ENCODE measurements around the gene SPTBN1.

Gene SPTBN1

DNA sequence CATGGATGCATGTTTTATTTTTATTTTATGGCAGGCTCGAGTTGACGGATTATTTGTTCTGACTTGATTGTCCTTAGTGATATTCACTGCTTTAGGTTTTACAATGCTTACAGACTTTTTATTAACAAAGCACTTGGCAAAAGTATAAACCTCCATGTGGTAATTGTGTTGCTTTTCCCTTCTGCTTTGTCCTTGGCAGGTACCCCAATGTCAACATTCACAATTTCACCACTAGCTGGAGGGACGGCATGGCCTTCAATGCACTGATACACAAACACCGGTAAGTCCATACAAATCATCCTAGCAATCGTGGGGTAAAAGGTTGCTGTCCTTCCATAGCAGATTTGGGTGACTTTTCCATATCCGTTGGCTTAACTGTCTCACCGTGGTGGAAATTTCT, 161.3 kb downstream of the SPTBN1 start:
- no peak for DNase-seq

DNA sequence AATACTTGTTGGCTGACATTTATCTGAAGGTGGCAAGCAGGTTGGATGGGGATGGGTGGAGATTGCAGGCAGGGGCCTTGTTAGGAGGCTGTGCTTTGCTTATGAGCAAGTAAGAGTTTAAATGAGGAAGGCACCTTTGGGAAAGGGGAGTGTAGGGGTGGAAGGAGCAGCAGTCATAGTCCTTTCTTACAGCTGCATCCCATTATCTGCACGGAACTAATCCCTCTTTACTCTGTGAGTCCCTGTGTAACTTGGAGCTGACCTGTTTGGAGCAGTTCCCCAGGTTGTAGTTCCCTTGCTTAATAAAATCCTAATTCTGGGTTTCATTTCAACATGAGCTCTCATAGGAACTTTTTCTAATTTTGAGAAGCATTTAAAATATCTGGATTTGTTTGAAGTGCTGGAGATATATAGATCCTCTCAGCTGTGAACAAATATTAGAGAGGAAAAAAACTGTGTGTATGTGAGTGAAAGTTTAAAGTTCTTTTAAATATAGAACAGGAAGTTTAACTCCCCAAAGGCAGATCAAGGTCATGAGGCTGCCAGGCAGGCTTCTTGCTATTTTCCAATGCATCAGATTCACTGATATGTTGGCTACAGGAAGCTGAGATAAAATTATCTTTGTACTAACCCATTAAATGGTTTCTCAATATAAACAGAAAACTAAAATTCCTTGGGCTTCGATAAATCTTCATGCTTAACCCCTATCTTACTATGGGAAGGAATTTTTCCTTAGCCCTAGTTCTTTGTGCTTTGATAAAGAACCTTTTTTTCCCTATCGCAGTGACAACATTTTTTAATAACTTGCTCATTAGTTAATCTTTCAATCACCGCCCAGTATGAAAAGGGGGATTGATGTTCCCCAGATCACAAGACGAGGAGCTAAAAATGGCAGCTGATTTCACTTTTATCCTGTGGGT, 162.8 kb downstream of the SPTBN1 start:
- DNase-seq: no peak

GRCh38 chr2:54619660-54620231, 163.6 kb downstream of the SPTBN1 start:
- DNase-seq: no peak

DNA sequence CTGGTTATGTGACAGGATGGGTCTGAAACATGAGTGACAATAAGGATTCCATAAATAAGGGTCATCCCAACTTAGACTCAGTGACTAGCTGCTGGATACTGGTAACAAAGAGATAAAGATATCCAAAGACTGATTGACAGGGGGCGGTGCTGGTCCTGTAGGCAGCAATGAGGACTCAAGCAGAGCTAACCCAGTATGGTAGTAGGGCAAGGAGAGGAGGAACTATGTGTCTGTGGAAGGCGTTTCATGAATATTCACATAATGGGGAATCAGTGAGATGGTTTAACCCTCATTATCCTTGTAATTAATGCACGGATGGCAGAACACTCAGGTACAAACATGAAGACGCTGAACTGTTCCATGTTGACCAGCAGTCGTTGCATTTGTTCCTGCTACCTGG, 164.8 kb downstream of the SPTBN1 start:
- no peak for DNase-seq

DNA sequence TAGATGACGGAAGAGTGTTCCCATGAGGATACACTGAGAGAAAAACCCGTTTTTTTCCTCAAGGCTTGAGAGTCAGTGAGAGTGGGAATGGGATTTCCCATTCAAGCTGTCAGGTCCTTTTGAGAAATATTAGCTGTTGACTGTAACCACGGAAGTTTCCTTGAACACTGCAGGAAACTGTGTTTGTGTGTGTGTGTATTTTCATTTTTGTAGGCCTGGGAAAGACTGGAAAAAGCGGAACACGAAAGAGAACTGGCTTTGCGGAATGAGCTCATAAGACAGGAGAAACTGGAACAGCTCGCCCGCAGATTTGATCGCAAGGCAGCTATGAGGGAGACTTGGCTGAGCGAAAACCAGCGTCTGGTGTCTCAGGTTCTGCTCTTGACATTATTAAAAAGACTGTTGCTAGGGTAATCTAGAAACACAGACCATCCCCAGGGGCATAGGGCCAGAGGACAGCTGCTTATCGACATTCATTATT, 168.5 kb downstream of the SPTBN1 start:
- no peak for DNase-seq

DNA sequence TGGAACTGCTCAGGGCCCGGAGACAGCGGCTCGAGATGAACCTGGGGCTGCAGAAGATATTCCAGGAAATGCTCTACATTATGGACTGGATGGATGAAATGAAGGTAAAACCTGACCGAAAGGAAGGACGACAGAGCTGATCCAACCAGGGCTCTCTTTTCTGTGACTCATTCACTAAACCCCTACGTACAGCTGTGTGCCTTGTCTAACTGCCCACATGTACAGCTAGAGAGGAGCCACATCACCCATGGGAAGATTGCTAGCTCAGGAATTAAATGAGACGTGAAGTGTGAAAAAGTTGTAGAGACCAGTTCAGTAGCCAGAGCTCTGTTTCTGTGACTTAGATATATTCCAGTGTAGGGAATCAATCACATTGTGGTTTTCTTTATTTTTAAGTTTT, 170.0 kb downstream of the SPTBN1 start:
- DNase-seq: no peak

- no peak for DNase-seq
Observed at GRCh38 chr2:54626884-54627283, 170.8 kb downstream of the SPTBN1 start.

- no peak for DNase-seq
Observed at GRCh38 chr2:54627973-54628372, 171.8 kb downstream of the SPTBN1 start.

DNA sequence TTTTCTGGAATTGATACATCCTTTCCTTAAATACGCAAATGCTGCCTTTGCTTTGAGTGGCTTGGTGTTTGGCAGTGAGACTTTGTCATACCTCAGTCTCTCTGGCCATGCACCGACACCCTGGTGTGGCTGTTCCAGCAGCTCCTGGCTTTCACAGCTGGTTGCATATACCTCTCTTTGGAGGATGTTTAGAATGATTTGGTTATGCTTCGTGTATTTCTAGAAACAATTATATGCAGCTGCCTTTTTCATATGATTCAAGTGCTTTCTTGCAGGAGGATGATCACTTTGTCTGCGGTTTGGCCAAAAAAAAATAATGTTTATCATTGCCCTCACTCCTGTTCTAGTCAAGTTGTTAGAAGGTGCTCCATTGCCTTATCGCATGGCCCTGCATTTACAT, 172.3 kb downstream of the SPTBN1 start:
- DNase-seq: no peak

- DNase-seq: no peak
Observed at GRCh38 chr2:54628957-54629356, 172.8 kb downstream of the SPTBN1 start.

DNA sequence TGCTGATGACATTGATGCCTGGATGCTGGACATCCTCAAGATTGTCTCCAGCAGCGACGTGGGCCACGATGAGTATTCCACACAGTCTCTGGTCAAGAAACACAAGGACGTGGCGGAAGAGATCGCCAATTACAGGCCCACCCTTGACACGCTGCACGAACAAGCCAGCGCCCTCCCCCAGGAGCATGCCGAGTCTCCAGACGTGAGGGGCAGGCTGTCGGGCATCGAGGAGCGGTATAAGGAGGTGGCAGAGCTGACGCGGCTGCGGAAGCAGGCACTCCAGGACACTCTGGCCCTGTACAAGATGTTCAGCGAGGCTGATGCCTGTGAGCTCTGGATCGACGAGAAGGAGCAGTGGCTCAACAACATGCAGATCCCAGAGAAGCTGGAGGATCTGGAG, 173.3 kb downstream of the SPTBN1 start:
- no peak for DNase-seq

DNA sequence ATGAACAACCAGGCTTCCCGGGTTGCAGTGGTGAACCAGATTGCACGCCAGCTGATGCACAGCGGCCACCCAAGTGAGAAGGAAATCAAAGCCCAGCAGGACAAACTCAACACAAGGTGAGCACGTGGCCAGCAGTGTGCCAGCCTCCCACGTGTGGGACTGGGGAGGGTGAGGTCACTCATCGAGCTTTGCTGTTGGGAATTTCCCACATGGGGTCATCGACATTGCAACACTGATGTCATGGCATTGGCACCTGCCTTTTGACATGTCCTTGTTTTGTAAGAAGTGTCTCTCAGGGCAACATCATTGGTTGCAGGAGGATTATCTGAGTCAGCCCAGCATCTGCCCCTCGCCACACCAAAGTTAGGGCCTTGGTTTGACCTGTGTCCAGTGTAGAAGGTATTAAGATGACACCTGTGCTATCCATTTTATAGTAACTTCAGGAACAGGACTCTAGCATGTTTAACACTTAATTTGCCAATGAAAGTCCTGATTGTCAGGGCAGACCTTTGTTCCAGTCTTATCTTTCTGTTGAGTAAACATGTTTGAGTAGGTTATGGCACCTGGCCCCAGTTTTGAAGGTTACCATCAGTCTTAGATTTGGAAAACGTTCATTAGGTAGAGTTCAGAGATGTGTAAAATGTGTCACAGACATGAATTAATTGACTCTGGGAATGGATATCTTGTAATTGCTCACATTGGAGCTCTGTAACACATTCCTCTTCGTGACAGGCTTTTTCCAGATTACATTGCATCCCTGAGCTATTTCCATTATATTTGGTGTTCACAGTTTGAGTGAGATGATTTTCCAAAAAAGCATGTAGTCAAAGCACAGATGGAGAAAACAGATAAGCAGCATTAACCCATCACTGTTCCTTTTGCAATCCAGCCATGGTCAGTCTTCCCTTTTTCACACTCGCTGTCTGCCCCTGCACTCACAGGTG, 174.1 kb downstream of the SPTBN1 start:
- DNase-seq: no peak

DNA sequence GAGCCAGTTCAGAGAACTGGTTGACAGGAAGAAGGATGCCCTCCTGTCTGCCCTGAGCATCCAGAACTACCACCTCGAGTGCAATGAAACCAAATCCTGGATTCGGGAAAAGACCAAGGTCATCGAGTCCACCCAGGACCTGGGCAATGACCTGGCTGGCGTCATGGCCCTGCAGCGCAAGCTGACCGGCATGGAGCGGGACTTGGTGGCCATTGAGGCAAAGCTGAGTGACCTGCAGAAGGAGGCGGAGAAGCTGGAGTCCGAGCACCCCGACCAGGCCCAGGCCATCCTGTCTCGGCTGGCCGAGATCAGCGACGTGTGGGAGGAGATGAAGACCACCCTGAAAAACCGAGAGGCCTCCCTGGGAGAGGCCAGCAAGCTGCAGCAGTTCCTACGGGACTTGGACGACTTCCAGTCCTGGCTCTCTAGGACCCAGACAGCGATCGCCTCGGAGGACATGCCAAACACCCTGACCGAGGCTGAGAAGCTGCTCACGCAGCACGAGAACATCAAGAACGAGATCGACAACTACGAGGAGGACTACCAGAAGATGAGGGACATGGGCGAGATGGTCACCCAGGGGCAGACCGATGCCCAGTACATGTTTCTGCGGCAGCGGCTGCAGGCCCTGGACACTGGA, 174.9 kb downstream of the SPTBN1 start:
- no peak for DNase-seq

DNA sequence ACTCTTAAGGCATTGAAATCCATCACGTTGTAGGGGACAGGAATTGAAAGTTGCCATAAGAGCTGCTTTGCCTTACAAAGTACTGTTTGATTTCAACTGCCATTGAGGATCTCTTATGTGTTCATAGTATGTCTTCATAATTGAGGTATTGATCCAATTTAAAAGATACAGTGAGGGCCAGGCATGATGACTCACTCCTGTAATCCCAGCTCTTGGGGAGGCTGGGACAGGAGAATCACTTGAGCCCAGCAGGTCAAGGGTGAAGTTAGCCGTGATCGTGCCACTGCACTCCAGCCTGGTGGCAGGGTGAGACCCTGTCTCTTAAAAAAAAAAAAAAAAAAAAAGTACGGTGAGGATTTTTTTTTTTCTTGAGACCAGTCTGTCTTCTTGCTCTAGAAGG, 175.6 kb downstream of the SPTBN1 start:
- no peak for DNase-seq

GRCh38 chr2:54632733-54633692, 176.9 kb downstream of the SPTBN1 start:
- DNase-seq: no peak

DNA sequence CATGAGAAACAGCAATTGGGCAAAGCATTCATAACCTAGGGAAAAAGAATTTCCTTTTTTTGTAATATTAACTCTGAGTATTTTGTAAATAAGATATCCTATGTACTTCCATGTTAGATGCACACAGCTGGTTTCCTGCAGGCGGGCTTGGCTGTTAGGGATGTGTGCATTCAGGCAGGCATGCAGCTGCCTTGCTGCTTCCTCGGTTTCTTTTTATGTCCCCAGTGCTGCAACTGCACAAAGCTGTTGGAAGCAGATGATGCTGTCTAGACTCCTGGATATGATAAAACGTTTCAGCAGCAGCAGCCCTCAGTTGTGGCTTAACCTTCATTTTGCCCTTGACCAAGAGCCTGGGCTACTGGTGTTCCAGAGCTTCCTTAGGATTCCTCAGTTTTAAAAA, 177.9 kb downstream of the SPTBN1 start:
- no peak for DNase-seq

GRCh38 chr2:54634564-54635511, 178.7 kb downstream of the SPTBN1 start:
- no peak for DNase-seq

DNA sequence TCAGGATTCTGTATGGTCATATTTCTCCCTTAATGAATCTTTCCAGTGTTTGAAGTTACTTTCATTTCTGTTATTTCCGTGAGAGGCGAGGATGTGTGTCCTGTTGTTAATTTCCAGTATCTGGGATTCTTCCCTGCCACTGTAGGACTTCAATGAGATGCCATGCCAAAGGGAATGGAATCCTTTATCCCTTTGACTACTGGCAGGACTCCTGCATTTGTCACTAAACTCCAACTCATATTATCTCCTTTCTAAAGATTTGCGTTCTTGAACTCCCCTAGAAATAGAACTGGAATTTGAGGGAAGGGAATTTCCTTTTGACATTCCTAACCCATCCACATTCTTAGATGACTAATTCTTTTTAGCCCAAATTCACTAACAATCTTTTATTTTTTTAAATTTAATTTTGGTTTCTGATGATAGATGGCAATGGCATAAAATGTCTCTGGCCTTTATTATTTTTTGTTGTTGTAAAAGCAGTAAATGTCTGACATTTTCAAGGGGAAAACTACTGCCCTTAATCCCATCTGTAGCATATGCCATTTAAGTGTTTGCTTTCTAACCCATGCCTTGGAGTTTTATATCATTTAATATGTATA, 179.5 kb downstream of the SPTBN1 start:
- DNase-seq: no peak

GRCh38 chr2:54636415-54637139, 180.4 kb downstream of the SPTBN1 start:
- no peak for DNase-seq
